CD4-positive, alpha-beta T cell treated with Interleukin-15 for 1 hour (primary cell): Measurements from ENCODE around the gene GRIN2B.

Source experiments
- DNase-seq: peaks from one replicate; pipeline ENCODE4 v3.0.0-alpha.2; 2020

Gene GRIN2B

DNA sequence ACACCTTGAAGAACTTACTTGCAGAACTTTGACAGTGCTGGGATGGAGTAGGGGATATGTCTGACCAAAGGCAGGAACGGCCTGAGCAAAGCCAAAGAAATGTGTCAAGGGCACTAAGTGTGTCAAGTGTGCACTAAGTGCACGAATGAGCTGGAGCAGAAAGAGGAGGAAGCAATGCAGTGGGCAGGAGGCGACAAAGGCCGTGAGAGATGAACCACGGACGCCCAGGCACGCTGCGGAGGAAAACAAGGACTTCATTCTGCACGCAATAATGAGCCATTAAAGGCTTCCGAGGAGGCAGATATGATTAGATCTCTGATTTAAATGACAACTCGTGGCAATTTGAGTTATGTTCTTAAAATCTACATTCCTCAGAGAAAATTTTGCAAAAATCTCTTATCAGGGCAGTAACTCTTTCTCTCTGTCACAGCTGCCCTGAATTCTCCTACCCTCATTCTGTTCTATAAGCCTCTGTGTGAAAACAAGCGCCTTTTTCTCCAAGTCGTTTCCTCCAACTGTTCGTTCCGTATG, 25.3 kb downstream of the GRIN2B start:
- no peak for DNase-seq

DNA sequence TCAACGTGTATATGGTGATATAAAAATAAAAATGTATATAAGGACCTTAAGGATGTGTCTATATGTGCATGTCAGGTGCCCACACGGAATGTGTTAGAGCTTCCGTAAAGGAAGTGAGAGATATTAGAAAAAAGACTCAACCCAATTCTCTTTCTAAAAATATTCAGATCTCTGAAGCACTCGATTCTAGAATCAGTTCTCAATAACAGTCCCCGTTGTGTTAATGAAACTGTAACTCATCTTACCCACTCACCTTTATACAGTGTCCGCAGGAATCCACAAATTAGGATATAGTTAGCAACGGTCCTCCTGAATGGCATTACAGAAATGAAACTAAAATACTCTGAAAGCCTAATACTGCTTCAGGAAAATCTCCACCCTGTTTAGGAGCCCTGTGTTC, 29.3 kb downstream of the GRIN2B start:
- no peak for DNase-seq

DNA sequence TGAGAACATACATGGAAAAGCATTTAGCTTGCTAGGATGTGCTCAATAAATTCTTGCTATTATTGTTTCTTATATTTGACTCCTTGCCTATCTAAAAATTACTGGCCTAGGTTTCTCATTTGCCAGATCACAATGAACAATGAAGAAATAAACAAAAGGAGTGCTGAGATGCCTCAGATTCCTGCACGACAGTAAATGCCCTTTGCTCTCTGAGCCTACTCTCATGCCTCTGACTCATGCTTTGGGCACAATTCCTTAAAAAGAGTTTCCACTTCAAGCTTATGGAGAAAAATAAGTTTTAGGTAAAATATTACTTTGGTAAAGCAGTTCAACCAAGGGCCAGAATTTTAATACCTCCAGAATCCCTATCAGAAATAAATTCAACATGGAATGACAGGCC, 30.9 kb downstream of the GRIN2B start:
- no peak for DNase-seq

DNA sequence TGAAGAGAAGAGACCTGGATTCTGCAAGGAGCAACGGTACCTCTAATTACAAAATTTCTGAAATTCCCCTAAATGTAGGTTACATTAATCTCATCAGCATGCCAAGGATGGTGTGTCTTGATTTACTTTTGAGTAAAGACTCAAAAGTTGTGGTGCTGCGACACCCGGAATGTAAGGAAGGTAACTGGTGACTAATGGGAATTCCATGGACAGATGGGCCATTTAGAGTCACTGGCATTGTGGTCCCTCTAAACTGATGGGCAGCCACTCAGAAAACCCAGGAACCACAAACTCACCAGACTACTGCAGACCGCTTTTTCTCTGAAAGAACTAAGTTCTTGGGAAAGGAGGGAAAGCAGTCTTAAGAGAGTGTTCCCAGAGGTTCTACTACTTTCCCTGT, 32.8 kb downstream of the GRIN2B start:
- DNase-seq: no peak

DNA sequence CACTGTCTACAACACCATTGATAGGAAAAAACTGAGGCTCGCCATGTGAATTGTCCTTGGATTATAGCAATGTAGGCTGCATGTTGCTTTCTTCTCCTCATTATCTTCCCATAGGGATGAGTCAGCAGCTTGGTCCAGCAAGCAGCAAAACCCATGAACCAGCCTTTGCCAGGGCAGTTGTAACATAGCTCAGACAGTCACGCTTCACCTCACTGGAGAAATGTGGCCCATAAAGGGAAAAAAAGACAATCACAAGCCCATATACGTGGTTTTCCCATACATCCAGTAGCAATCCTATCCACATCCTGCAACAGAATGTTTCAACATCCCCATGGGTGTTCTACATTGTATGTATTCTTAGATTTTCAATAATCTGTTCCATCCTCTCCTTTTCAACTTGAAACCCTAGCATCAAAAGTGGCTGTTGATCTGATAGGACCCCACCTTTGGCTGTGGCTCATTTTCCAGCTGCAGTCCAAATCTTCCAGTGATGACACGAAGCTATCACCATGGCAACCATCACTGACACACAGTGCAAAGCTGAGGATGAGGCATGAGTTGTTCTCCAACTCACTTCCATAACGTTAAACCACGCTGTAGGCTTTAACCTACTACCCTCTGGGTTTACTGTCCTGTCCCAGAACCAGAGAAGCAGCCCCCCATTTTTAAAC, 34.0 kb downstream of the GRIN2B start:
- no peak for DNase-seq

DNA sequence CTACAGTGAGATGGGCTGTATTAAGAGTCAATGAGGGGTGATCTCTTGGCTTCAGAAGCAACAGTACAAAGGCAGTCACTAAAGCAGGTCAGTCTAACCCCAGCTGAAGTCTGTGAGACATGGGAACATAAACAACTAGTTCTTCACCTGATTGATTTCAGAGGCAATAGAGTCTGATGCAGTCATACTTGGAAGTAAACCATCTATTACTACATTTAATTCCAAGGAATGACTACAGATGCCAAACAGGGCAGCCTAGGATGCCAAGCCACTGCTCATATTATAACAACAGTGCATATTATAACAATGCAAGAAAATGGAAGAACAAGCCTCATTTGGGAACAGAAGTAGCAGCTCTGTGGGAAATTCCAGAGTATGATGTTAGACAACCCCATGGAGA, 35.8 kb downstream of the GRIN2B start:
- DNase-seq: no peak

DNA sequence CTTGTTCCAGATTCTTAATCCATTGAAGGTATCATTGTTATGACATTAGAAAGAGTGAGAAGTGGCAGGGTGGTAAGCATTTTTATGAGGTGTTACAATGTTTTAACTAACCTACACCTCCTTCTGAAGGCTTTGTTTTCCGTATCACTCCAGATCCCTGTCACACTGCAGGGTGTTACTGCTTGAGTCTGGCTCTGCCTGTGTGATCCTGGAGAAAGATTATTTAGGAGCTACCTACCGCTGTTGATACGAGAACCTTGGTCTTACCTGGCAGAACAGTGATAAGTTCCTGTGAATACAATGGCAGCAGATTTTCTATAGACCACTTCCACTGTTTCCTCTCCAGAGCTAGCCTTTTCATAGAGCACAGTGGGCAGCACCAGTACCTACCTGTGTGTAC, 36.2 kb downstream of the GRIN2B start:
- DNase-seq: no peak

DNA sequence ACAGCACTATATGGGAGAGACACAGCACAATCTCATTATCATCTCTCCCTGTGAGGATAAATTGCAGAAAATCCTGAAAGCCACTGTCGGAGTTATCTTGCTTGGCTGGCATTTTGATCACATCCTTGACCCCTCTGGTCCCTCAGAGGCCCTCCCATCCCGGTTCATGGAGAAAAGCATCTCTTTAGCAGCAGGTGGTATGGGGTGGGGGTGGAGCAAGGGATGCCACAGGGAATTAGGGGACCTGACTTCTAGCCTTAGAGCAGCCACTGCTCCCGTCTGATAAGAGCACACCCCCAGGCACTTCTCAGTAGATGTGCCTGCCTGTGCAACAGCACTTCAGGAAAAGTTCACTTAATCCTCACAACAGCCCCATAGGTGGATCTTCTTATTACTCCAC, 38.6 kb downstream of the GRIN2B start:
- DNase-seq: no peak

DNA sequence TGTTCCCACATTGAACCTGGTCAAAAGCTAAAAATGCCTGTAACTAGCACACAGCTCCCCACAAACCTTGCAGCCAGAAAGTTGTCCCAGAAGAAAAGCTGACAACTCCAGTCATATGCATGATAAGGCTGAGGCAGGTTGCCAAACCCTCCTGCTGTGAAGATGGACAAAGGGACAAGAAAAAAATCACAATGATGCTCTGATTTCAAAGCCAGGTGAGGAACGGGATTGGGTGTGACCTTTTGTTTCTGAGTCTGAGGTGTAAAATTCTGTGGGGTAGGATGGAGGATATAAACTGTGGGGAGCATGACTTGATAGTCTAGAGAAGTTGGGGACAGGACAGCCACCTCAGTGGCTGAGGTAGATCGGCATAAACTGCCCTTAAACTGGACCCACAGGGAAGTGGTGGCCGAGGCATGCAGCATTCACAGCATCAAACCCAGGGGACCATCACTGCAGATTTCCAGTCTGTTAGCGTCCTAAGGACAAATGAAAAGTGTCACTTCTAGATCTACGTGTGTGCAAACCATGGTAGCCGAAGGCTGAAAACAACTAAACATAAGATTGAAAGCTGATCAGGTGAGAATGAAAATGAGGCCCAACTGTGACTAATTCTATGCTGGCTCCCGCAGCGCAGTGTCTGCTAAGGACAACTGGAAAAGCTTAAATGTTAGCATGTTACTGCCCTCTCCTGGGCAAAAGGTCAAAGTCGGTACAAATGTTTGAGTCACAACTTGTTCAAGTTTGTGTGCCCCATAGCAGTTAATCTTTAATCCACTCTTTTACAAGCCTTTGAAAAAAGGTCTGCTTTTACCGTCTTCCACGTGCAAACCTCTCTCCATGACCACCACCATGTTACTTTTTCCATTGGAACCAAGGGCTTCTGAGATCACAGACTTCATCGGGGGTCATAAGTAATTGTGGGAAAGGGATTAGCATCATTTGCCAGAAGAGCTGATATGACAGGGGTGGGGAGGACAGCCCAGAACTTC, 39.8 kb downstream of the GRIN2B start:
- DNase-seq: no peak

DNA sequence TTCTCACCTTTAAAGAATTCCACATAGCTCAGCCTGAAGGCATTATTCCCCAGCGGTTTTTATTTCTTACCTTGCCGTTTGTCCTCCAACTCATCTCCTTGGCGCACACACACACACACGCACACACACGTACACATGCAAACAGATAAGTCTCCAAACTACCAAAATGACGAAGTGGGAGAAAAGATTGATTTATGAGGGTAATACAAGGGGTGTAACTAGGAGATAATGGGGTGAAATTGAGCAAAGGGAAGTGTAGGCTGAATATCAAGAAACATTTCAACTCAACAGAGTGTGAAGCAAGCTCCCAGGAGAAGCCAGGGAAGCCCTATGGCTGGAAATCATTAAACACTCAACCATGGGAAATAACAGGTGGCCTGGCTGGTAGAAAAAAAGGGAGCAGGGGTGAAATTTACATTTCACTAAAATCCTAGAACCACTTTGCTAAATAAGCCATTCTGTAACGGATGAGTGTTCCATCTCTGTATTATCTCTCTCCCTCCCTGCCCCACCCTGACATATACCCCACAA, 41.0 kb downstream of the GRIN2B start:
- no peak for DNase-seq

DNA sequence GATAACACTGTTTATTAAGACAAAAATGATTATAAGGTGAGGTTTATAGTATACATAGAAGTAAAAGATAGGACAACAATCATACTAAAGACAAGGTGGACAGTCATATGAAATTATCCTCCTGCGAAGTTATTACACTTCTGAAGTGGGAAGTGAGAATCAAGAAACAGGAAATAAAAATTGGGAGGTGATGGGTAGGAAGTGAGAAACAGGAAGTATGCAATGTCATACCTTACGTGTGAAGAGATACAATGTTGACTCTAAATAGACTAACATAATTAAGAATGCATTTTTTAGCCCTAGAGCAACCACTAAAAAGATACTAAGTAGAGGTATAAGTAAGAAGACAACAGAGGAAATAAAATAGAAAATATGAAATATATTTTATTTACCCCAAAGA, 43.7 kb downstream of the GRIN2B start:
- no peak for DNase-seq

DNA sequence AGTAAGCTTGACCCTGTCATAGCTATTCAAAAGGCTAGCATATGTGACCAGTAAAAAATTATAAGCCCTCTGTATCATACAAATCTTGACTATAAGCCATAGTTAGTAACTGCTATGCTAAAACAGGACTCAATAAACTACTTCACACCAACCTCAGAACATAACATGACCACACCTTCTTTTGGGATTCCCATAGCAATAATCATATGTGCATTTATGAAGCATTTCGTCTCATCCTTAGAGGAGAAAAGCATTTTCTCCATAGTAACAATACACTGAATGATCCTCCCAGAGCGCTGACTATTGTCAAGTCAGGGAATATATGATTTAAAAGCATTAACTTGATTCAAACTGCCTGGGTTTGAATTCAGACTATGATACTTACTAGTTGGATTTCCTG, 46.2 kb downstream of the GRIN2B start:
- no peak for DNase-seq
